HCT116 (cell line): Measurements from ENCODE around the gene ACSM6. TPM values are rescaled to one million over a fixed set of nuclear protein-coding genes. Genes with fewer than 3 reads are reported as not detected.
"Not testable (repeated sequence)": the region's sequence is repeated elsewhere in the genome, so short reads cannot be mapped to it uniquely, and the experiment has no call there.

Experiments used
- ATAC-seq: fragments of 200-7000 bp; cut with Tn5 transposase; 2 replicates; pipeline ENCODE4 v1.9.1; 2020; ENCODE audit warnings: mild to moderate bottlenecking, moderate library complexity
- BruUV-seq: library from RNA; stranded (reverse); fragments of 400-500 nt; replicated peaks from 2 replicates; lab custom pipeline; 2021; lab: Mats Ljungman, UMichigan
- CTCF ChIA-PET: fragments of 300-600 bp; sonication (Branson Sonifier 250); formaldehyde crosslinking; loops from one replicate; lab custom pipeline; 2021; ENCODE audit warnings: antibody characterized with exemption; lab: Charles Lee
- POLR2A ChIA-PET: fragments of 300-600, 350-600 bp; sonication (Branson Sonifier 250); formaldehyde crosslinking; loops from one replicate; lab custom pipeline; 2021; ENCODE audit warnings: antibody characterized with exemption; lab: Charles Lee
- RAD21 ChIA-PET, 2 experiments: fragments of 300-600 bp; sonication (Branson Sonifier 250); formaldehyde crosslinking; loops; one replicate each; lab custom pipeline; 2023; ENCODE audit warnings: low total read pairs in 2 of 2; ENCODE audit not compliant: uncharacterized antibody in 2 of 2, unreplicated experiment in 2 of 2, low non-redundant PET in 1 of 2; lab: Charles Lee
- DNase-seq: peaks from one replicate; pipeline ENCODE4 v3.0.0-alpha.2; 2010; ENCODE audit warnings: low read depth, low spot score
- H2AFZ ChIP-seq: fragments of 200-600 bp; shearing (Covaris generic), sonication (generic); 2 replicates; pipeline ENCODE4 v1.6.1; 2017; ENCODE audit warnings: low read depth, mixed run types, mixed read lengths, antibody characterized with exemption, low read length; ENCODE audit not compliant: poor library complexity, severe bottlenecking
- H3K27ac ChIP-seq: 2 replicates; pipeline ENCODE4 v1.5.1; 2012; ENCODE audit warnings: low read depth, low read length
- H3K27me3 ChIP-seq: fragments of 200-600 bp; sonication (generic); 2 replicates; pipeline ENCODE4 v1.6.1; 2016; ENCODE audit warnings: mixed run types, low read length, mixed read lengths; ENCODE audit not compliant: insufficient read depth
- H3K36me3 ChIP-seq, 2 experiments: fragments of 200-500 bp in 1 of 2; fragments of 200-600 bp in 1 of 2; sonication (Bioruptor generic) in 1 of 2; sonication (generic) in 1 of 2; 2 replicates each; pipeline versions ENCODE4 v1.5.1 to v1.6.1; 2014 to 2016; ENCODE audit warnings: low read length in 2 of 2, inconsistent platforms in 1 of 2, mixed read lengths in 1 of 2, mixed run types in 1 of 2; ENCODE audit not compliant: insufficient read depth in 2 of 2, control insufficient read depth in 1 of 2
- H3K4me1 ChIP-seq, 2 experiments: fragments of 200-600 bp in 1 of 2; sonication (generic) in 1 of 2; 2 replicates each; pipeline versions ENCODE4 v1.5.1 to v1.6.1; 2012 to 2017; ENCODE audit warnings: low read length in 2 of 2, inconsistent platforms in 1 of 2, mild to moderate bottlenecking in 1 of 2, mixed read lengths in 1 of 2, mixed run types in 1 of 2, moderate library complexity in 1 of 2; ENCODE audit not compliant: insufficient read depth in 2 of 2, control insufficient read depth in 1 of 2
- H3K4me2 ChIP-seq: fragments of 200-600 bp; sonication (generic); 2 replicates; pipeline ENCODE4 v1.6.1; 2017; ENCODE audit warnings: mixed run types, low read length, mixed read lengths
- H3K4me3 ChIP-seq, 2 experiments: fragments of 200-600 bp in 1 of 2; sonication (generic) in 1 of 2; replicated peaks in 1 of 2; 2 replicates each; pipeline ENCODE4 v1.5.1; 2011 to 2016; ENCODE audit warnings: low read length in 2 of 2, control low read depth in 1 of 2, low read depth in 1 of 2, mild to moderate bottlenecking in 1 of 2, mixed read lengths in 1 of 2, mixed run types in 1 of 2
- H3K79me2 ChIP-seq: fragments of 200-600 bp; sonication (generic); 2 replicates; pipeline ENCODE4 v1.6.1; 2017; ENCODE audit warnings: mild to moderate bottlenecking, mixed run types, low read length, moderate library complexity, mixed read lengths; ENCODE audit not compliant: insufficient read depth
- H3K9ac ChIP-seq: fragments of 200-600 bp; sonication (generic); 2 replicates; pipeline ENCODE4 v1.6.1; 2016; ENCODE audit warnings: low read length, mixed read lengths
- H3K9me2 ChIP-seq: fragments of 200-600 bp; sonication (generic), shearing (Covaris generic); 2 replicates; pipeline ENCODE4 v1.6.1; 2017; ENCODE audit warnings: mixed run types, mild to moderate bottlenecking, moderate library complexity; ENCODE audit not compliant: insufficient read depth
- H3K9me3 ChIP-seq, 2 experiments: fragments of 200-500 bp in 1 of 2; fragments of 200-600 bp in 1 of 2; sonication (Bioruptor generic) in 1 of 2; sonication (generic) in 1 of 2; 2 replicates each; pipeline ENCODE4 v1.6.1; 2014 to 2017; ENCODE audit warnings: low read length in 2 of 2, mixed read lengths in 2 of 2, inconsistent platforms in 1 of 2, low read depth in 1 of 2, mild to moderate bottlenecking in 1 of 2, mixed run types in 1 of 2, moderate library complexity in 1 of 2; ENCODE audit not compliant: control insufficient read depth in 1 of 2, insufficient read depth in 1 of 2
- H4K20me1 ChIP-seq: fragments of 200-600 bp; sonication (generic), shearing (Covaris generic); 2 replicates; pipeline ENCODE4 v1.6.1; 2017; ENCODE audit warnings: mixed run types, mild to moderate bottlenecking, moderate library complexity; ENCODE audit not compliant: insufficient read depth
- RAD21 ChIP-seq: IDR thresholded peaks from 2 replicates; pipeline ENCODE4 v1.6.1; 2012; ENCODE audit warnings: low read depth, mild to moderate bottlenecking
- SIN3A ChIP-seq: IDR thresholded peaks from 2 replicates; pipeline ENCODE4 v1.6.1; 2012; ENCODE audit warnings: low read depth
- intact Hi-C: fragments of 100-400 bp; cut with micrococcal nuclease; formaldehyde crosslinking; loops from 2 replicates; pipeline ENCODE4 v1.10.0; 2022
- total RNA-seq: library from RNA; stranded (reverse); gene quantifications from one replicate; pipeline ENCODE4 v1.2.1, GENCODE V29; 2021; ENCODE audit not compliant: unreplicated experiment
- TF ChIP-seq, protein P1 (sequence below), 3 experiments: fragments of 200-600 bp in 1 of 3; sonication (generic) in 1 of 3; IDR thresholded peaks in 2 of 3; conservative IDR thresholded peaks in 1 of 3; 2 replicates each; pipeline ENCODE4 v1.5.1; 2012 to 2017; ENCODE audit warnings: low read depth in 2 of 3, low read length in 2 of 3, antibody characterized with exemption in 1 of 3, borderline replicate concordance in 1 of 3, control low read depth in 1 of 3, mild to moderate bottlenecking in 1 of 3, mixed read lengths in 1 of 3, mixed run types in 1 of 3, moderate library complexity in 1 of 3; ENCODE audit not compliant: insufficient read depth in 1 of 3

ACSM6 gene
- total RNA-seq, 1 experiment from 2014 or later, result not detected

DNA sequence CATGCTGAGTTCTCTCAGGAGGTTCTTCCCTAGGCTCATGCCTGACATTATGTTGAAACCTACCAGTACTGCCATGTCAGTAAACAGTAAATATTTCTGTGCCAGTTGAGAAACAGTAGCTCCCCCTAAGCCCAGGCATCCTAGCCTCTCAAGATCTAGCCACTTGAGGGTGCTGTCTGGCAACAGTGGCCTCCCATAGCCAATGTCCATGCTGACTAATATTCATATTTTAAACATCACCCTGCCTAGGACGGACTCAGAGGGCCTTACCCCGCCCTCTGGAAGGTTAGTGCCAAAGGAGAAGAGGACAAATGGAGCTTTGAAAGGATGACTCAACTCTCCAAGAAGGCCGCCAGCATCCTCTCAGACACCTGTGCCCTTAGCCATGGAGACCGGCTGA is 7.7 kb downstream of the ACSM6 start:
- Histone ChIP-seq H3K4me3 (no peak overlapping the region), H3K9me3 (no peaks in the 10 kb centered on the region), H3K4me1 (peaks cover 0 to 2% of the 10 kb centered on the region in 2 experiments; a peak in 1 of 4 replicates), H3K27ac (no peak overlapping the region), H3K36me3 (no peaks in the 10 kb centered on the region), H3K9ac (no peak overlapping the region), H4K20me1 (no peaks in the 10 kb centered on the region), H3K79me2 (no peaks in the 10 kb centered on the region), H2AFZ (no peak overlapping the region), H3K9me2 (no peaks in the 10 kb centered on the region), H3K4me2 (no peak overlapping the region), H3K27me3 (no peaks in the 10 kb centered on the region)
- ChIA-PET POLR2A (no interaction called here), CTCF (interaction anchor here (0.6 to 2.0 kb wide), 11 partner anchors 9 to 399 kb away, joined by 3 to 42 read pairs (median 8); no protein-coding TSS in a partner anchor), RAD21 (interaction anchor here (1.1 to 1.6 kb wide), 5 partner anchors 35 to 164 kb away, joined by 3 to 9 read pairs (median 5); no protein-coding TSS in a partner anchor)
- intact Hi-C loops, result loop anchor here (1.0 to 2.0 kb wide), 2 partner anchors 42 to 161 kb away; no protein-coding TSS in a partner anchor
- TF ChIP-seq SIN3A, result no peak
- TF ChIP-seq RAD21, result peak; percentile 86
- TF ChIP-seq, protein P1, sequence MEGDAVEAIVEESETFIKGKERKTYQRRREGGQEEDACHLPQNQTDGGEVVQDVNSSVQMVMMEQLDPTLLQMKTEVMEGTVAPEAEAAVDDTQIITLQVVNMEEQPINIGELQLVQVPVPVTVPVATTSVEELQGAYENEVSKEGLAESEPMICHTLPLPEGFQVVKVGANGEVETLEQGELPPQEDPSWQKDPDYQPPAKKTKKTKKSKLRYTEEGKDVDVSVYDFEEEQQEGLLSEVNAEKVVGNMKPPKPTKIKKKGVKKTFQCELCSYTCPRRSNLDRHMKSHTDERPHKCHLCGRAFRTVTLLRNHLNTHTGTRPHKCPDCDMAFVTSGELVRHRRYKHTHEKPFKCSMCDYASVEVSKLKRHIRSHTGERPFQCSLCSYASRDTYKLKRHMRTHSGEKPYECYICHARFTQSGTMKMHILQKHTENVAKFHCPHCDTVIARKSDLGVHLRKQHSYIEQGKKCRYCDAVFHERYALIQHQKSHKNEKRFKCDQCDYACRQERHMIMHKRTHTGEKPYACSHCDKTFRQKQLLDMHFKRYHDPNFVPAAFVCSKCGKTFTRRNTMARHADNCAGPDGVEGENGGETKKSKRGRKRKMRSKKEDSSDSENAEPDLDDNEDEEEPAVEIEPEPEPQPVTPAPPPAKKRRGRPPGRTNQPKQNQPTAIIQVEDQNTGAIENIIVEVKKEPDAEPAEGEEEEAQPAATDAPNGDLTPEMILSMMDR (IDR thresholded peaks at IDR 0.05 in 2 of 3, conservative IDR thresholded peaks at IDR 0.05 in 1 of 3; ENCODE audit: borderline replicate concordance in 1 of 3, insufficient read depth in 1 of 3, low read depth in 2 of 3, low read length in 2 of 3), result peak; percentile 73 to 84 (median 74)
- peak; percentile 46 for DNase-seq
- no TSS peak for BruUV-seq
- ATAC-seq, result peak; percentile 100

GRCh38 chr10:95202865-95203264 is 8.8 kb downstream of the ACSM6 start:
- H3K36me3 ChIP-seq, H3K9ac ChIP-seq, H3K27ac ChIP-seq, H3K27me3 ChIP-seq, H3K9me3 ChIP-seq, H3K4me3 ChIP-seq, H4K20me1 ChIP-seq, BruUV-seq, intact Hi-C loops, H3K9me2 ChIP-seq, H3K79me2 ChIP-seq, POLR2A ChIA-PET, DNase-seq, ATAC-seq, H2AFZ ChIP-seq, H3K4me2 ChIP-seq, H3K4me1 ChIP-seq: not testable (repeated sequence)
- ChIA-PET CTCF (interaction anchor here (1.7 to 2.0 kb wide), 5 partner anchors 8 to 160 kb away, joined by 4 to 25 read pairs (median 8); no protein-coding TSS in a partner anchor), RAD21 (interaction anchor here in 1 of 2 experiments (1.6 kb wide), 1 partner anchor 41 kb away, joined by 8 read pairs; no protein-coding TSS in a partner anchor)
